ENCODE measurements around the gene BMI1.

BMI1 gene

DNA sequence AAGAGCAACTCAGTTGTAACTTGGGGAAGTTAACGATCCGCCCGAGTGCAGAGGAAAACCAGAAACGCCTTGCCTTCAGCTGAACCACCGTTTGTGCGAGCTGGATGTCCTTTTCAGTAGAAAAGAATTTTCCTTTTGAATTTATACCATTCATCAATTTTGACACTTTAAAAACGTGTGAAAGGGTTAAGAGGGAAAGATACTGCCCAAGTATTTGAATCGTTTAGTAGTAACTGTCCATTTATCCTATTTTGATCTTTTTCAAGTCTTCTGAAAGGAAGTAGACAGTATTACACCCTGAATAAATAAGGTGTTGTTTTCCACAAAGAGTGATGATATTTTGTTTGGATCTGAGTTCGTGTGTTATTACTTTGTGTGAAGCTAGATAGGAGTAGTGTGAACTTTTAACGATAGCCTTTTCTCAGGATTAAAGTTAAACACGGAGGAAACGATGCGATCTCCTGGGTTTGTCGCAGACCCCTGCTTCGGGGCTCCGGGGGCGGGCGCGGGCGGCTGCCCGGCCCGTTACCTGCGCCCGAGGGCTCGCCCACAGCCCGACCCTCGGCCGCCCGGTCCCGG is 830 bp upstream of the BMI1 start:
- DNase-seq (ENCODE audit: low read depth in 2 of 2): no peak

DNA sequence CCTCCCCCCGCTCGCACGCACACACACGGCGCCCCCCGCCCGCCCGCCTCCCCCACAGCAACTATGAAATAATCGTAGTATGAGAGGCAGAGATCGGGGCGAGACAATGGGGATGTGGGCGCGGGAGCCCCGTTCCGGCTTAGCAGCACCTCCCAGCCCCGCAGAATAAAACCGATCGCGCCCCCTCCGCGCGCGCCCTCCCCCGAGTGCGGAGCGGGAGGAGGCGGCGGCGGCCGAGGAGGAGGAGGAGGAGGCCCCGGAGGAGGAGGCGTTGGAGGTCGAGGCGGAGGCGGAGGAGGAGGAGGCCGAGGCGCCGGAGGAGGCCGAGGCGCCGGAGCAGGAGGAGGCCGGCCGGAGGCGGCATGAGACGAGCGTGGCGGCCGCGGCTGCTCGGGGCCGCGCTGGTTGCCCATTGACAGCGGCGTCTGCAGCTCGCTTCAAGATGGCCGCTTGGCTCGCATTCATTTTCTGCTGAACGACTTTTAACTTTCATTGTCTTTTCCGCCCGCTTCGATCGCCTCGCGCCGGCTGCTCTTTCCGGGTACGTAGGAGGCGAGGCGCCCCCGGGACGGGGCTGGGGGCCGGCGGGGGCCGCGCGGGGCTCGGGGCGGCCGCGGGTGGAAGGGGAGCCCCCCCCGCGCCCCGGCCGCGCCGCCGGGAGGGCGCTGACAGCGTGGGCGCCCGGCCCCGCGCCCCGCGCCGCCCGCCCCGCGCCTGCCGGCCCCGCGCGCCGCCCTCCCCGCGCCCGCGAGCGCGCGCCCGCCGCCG is 441 bp downstream of the BMI1 start:
- peak in 1 of 2 donors; percentile 40 for DNase-seq (ENCODE audit: low read depth in 2 of 2)

DNA sequence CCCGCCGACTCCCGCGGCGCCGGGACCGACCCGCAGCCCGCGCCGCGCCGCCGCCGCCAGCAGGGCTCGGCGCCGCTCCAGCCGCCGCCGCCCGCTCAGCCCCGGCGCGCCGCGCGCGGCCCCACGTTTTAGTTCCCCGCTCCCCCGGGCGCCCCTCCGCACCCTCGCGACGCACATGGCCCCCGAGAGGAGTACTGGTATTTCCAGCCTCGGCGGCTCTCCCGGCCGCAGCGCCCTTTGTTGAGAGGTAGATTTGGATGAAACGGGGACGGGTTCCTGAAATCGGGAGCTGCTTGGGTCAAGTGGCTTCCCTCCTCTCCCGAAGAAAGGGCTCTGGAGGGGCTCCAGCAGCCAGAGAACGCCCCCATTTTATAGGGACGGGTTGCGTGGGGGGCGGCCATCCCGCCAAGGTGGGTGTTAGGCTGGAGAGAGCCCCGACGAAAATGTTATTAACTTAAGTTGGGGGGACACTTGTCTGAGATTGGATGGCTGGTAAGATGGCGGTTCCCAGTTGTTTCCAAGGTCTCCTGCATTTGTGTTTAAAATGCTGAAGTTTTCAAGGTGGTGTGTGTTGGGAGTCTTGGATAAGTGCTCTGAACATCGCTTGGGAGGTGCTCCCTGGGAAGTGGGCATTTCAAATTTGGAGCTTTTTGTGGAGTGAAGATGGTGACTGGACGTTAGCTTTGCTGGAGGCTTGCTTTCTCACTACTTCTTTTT is 1.2 kb downstream of the BMI1 start:
- no peak for DNase-seq (ENCODE audit: low read depth in 2 of 2)

DNA sequence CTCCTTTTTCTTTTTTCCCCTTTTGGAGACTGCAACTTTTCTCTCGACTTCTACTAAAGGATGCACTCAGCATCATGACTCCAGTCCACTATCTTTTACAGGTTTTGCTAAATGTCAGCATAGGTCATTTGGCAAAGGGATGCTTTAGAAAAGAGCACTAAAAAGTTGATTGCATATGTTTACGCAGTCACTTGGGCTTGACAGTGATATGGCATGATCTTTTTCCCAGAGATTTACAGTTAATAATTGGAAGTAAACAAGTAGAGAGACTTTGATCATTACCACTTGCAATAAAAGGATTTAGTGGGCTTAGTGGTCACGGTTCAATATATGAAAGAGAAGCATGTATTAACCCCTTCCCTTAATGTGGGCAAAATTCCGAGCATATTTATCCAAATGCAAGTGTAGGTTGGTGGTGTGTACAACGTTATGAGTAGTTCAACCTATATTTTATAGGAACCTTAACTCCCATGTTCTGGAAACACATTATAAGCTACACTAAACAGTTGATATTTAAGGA is 1.8 kb downstream of the BMI1 start:
- no peak for DNase-seq (ENCODE audit: low read depth in 2 of 2)

DNA sequence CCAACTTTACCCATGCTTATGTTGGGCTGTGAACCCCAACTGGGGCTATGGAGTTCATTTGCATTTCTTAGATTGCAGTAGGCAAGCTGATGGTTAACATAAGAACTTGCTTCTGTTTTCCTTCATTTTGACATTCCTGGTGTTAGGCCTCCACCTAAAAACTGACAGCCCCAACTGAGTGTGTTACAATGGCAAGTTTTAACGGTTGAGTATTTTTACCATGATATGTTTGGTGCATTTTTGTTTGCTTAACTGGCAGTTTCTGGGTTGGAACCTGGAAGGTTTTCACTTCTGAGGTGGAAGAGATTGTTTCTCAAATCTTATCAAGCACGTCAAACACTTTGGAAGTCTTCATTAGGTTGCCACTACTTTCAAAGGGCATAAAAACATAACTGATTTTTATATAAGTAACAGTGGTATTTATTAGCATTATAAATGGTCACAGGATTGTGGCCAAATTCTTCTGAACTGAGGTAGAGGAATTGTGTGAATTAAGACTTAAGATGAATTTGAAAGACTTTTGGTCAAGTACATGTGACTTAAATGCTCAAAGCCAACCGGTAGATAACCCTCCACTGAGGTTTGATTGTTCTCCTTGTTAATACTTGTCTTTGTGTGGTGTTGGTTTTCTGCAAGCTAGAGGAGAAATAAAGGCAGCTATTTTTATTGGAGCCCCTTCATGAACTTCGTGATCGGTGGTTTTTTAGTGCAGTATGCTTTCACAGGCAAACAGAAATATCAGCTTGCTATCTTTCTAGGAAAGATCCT is 2.8 kb downstream of the BMI1 start:
- no peak for DNase-seq (ENCODE audit: low read depth in 2 of 2)

DNA sequence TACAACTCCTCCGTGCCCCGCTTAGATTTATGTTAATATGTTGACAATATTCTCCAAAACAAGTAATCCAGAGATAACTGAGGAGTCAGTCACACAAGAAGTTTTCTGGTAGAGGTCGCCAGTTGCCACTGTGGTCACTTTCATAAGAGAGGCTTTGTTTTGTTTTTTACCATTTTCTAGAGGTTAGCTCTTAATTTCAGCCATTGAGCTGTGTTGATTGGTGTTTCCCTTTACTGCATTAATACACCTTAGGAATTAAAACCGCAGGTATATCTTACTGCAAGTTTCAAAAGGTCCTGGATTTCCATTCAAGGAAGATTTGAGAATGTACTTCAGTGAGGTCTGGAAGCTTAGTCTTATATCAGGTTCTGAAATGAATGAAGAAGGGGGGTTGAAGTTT is 3.5 kb downstream of the BMI1 start:
- DNase-seq (ENCODE audit: low read depth in 2 of 2): no peak

DNA sequence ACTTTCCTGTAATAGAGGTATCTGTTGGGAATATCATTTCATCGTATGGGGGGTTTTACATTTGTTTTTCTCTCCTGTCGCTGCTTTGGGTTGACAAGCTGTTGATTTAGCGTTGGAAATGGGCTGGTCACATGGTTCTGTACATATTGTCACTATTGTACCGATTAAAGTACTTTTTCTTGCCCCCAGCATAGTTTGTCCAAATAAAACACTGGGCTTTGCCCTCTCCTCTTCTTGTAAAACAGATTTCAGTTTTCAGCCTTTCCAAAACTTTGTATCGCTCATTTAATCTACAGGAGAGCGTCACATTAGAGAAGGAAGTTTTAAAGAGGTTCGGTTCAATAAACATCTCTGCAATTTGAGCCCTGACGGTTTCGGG is 4.0 kb downstream of the BMI1 start:
- no peak for DNase-seq (ENCODE audit: low read depth in 2 of 2)

DNA sequence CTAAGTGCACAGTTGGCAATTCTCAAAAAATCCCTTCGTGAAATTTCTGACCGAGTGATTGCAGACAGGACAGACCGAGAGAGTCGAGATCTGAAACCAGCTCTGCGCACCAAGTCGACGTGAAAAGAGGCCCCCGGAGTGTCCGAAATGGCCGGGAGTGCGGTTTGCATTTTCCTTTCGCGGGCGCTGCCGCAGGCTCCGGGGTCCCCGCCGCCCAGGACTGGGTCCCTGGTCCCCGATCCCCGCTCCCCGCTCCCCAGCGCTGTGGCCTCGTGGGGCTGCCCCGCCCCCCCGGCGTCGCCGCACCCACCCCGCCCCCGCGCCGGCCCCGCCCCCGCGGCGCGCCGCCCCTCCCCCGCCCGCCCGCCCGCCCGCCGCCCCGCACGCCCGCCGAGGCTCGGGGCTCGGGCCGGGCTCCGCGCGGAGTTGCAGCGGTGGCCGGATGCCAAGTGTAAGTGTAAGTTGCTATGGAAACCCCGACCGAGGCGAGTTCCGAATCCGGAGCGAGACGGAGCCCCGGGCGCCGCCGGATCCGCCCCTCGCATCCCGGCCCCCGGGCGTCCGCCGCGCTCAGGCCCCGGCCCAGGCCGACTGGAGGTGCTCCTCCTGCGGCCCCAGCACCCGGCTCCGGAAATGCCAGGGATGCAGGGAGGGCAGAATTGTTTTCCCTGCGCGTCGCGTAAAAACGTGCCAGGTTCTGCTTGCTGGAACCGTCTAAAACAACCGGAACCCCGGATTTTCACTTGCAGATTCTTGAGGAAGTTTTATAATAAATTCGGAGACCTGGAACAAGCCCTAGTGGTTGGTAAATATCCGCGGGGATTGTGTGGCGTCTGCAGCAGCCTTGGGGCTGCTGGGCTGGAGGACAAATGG is 4.6 kb downstream of the BMI1 start:
- peak in 1 of 2 donors; percentile 47 for DNase-seq (ENCODE audit: low read depth in 2 of 2)

DNA sequence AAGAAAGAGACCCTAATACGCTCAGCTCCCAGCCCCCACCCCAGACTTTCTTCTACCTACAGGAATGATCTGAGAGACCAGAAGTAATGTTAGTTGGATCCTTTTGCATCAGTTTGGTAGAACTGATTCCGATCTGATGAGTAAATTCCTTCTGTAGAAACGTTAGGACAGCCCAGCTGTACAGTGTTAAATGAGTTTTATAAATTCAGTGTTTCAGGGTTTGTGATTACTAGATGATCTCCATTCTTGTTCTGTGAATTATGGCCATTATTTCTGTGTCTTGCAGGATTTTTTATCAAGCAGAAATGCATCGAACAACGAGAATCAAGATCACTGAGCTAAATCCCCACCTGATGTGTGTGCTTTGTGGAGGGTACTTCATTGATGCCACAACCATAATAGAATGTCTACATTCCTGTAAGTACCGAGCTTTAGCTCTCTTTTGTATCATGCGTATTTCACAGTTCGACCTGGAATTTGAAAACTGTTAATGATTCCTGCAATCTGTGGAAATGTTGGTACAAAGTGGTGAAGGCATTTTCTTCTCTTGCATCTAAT is 5.3 kb downstream of the BMI1 start:
- no peak for DNase-seq (ENCODE audit: low read depth in 2 of 2)

DNA sequence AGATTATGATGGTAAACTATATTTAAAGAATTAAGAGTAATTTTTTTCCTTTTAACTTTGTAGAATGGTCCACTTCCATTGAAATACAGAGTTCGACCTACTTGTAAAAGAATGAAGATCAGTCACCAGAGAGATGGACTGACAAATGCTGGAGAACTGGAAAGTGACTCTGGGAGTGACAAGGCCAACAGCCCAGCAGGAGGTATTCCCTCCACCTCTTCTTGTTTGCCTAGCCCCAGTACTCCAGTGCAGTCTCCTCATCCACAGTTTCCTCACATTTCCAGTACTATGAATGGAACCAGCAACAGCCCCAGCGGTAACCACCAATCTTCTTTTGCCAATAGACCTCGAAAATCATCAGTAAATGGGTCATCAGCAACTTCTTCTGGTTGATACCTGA is 8.3 kb downstream of the BMI1 start:
- DNase-seq (ENCODE audit: low read depth in 2 of 2): no peak

DNA sequence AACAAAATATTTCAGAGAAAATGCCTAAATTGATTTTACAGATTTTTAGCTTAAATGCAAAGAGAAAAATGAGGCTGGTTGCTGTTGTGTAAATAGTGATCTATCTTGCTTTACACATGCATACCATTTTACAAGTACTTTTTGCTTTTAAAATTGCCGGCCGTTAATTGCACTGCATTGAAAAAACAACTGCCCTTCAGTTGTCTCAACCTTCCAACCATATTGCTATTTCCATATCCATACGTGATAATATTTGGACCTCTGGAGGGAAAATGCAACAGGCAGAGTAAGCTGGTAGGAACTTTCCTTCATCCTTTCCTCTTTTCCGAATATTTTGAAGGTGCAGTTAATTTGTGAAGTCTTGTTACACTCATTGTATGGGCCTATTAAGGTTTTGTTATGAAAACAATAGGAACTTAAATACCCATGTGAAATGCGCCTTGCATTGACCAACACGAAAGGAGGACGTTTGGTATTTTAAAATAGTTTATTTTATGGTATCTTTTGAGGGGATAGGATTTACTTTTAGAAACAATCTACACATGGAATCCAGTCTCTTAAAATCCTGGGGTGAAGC is 11.3 kb downstream of the BMI1 start:
- no peak for DNase-seq (ENCODE audit: low read depth in 2 of 2)

DNA sequence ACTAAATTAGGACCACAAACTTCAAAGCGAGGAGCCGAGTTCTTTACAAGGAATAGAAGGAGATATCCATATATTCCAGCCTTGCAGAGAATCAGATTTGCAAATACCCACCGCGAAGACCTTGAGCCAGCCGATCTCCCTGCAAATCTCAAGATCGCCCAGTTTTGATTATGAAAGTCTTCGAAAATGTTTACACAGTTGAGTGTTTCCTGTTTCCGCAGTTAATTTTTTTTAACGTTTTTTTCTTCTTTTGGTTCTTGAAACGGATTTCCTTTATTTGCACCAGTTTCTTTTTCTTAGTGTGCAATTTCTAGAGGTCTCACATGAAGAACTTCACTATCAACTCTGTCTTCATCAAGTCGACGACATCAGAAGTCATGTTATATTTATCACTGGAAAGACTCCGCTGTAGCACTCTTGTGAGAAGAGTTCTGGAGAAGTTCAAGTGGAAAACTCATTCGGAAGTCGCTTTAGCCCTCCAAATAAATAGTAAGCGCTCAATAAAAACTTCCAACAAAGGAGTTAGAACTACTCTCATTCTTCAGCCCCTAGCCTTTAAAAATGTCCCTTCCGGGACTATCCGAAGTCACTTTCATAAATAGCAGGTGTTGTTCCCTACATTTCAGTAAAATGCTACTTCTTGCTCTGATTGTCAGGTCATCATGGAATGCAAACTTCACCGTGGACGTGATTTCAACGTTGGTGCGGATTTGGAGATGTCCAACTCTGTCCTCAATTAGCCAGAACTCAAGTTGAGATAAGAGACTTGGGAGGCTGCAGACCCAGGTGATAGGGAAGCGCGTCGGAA is 12.5 kb downstream of the BMI1 start:
- DNase-seq (ENCODE audit: low read depth in 2 of 2): no peak

DNA sequence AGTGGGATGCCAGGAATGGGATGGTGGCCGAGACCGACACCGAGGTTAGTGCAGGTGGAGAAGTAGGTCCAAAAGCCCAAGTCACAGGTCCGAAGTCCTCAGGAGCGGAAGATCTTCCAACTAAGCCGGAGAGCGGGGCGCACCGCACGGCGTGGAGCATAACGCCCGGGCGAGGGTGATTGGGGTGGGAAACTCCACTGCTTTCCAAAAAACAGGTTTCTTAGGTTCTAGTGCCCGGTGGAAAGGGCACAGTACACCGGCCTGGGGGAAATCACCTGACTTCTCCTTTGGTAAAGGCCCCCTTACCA is 13.0 kb downstream of the BMI1 start:
- no peak for DNase-seq (ENCODE audit: low read depth in 2 of 2)

DNA sequence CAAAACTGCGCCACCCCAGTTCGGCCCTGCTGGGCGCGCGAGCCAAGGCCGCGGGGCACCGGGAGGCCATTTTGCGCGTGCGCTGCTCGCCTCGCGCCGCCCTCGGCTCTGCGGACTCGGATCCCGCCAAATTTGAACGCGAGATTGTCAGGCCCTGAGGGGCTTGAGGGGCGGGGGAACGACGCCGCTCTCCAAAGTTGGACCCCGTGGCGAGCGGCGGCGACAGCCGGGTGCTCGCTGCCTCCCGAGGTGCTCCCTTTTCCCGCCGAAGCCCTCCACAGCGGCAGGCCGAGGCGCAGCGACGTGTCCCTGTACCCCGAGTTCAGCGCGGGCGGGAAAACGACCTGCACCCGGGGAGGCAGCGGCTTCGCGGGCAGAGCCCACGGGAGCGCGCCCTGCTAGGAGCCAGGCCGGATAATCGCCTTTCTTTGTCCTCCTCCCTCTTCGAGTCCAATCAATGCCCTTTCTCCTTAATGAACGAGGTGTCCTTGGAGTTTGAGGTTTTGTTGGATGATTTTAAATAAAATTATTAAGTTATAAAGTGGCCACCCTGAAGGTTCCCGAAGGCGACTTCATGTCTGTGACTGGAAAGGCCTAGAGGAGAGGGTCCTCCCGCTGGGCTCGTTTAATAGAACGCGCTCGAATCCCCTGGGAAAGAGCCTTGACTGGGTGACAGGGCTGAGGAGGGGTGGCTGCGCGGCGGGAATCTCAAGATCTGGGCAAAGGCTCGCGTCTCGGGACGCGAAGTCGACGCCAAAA is 13.7 kb downstream of the BMI1 start:
- no peak for DNase-seq (ENCODE audit: low read depth in 2 of 2)

DNA sequence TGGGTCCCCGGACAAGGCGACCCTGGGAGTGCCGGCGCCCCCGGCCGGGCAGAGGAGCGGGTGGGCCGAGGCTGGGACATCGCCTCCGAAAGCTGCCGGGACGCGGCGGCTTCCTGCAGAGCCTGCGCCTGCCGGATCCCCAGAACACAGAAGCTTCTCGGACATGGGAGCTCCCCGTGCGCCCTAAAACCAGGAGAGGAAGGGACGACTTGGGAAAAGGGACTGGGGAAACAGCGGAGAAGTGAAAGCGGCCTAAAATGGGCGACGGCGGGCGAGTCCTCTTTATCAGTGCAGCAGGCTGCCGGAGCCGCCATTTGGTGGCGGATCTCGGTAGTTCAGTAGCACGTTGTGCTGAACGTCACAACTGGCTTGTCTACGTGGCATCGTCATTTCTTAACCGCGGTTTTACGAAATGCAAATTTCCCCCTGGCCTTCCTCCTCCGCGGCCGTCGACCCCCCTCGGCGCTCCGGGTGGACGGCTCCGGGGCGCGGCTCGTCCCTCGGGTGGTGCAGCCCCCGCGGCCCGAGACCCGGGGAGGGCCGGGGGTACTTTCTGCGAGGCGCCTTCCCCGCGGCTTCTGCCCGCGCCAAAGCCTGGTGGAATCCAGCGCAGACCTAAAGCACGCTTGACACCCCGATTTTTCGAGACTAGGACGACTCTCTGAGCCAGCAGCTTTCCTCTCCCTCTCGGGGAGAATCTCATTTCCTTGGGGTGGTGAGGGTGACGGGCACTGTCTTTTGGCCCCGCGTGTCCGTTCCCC is 14.5 kb downstream of the BMI1 start:
- peak in 1 of 2 donors; percentile 43 for DNase-seq (ENCODE audit: low read depth in 2 of 2)

DNA sequence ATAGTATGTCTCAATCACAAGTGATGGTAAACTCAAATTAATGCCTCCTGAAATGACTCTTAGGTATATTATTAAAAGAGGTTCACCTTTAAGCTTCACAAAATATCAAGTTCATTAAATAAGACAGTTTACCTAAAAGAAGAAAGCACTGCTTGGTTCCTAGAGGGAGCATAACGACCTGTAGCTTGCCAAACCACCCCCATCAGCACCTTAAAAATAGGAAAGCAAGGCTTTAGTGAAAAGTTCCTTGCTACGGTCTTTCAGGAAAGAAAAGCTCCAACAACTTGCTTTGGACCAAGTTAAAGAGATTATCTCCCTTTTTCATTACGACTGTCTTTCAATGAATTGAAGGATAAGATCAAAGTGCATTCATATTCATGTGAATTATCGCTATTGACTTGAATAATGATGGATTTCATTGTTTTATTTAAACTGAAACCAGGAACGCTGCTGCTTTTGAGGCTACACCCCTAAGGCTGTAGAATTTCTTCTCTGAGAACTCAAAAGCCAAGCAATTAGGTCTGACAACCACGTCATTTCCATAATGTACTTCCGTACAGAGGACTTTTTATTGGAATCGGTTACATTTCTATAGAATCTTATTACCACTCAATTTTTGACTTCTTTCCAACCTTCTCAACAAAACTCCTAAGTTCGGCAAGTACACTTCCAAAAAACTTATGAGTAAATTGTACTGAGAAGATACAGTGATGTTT is 17.4 kb downstream of the BMI1 start:
- no peak for DNase-seq (ENCODE audit: low read depth in 2 of 2)

DNA sequence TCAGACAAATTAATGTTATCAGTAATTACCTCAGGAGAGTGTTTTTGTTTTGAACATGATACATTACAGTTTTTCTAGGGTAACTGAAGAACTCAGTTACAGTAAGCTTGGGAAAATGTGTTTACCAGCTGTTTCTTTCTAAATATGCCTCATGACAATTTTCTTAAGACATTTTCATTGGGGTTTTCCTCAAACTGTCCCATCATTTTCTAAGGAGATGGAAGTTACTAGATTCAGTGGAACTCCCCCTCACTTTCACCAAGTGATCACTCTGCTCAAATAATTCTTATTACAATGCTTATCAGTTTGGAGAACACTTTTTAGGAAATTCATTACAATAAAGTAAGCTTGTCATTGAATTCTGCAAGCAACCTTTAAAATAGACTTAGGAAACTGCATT is 18.0 kb downstream of the BMI1 start:
- no peak for DNase-seq (ENCODE audit: low read depth in 2 of 2)
